Suprapubic skin (tissue), 3 donors: Measurements from ENCODE around the gene MAP7.

Experiments used
- CTCF ChIP-seq, 2 donors: fragments of 200-600 bp in 1 of 2; fragments of 450-650 bp in 1 of 2; sonication (generic) in 1 of 2; IDR thresholded peaks; one replicate each; pipeline ENCODE4 v1.5.1; 2016 to 2019; ENCODE audit warnings: antibody characterized with exemption in 2 of 2, mild to moderate bottlenecking in 1 of 2, moderate library complexity in 1 of 2
- EP300 ChIP-seq: sonication (generic); formaldehyde crosslinking; IDR thresholded peaks from one replicate; pipeline ENCODE4 v1.6.1; 2017; ENCODE audit warnings: antibody characterized with exemption
- POLR2A ChIP-seq, 2 donors: fragments of 450-650 bp; IDR thresholded peaks; one replicate each; pipeline ENCODE4 v1.6.1; 2017; ENCODE audit warnings: antibody characterized with exemption in 2 of 2, mild to moderate bottlenecking in 2 of 2, moderate library complexity in 2 of 2

DNA sequence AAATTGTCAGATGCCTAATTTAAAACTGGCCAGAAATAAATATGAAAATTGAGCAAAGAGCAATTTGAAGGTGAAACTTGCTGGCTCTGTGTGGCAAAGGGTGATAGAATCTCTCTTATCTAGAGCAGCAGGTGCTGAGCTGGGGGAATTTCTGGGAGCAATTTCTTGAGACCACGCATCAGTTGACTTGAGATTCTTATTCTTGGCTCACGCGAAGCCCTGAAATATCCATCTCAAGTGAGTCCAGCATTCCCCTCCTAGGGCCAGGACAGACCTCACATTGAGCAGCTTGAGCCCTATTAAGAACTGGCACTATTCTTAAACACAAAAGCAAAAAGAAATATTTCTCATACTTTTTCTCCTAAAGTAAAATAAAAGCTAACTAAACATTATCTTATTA, 66.3 kb downstream of the MAP7 start:
- TF ChIP-seq POLR2A (IDR thresholded peaks at IDR 0.05) (no peak), CTCF (IDR thresholded peaks at IDR 0.05) (no peak), EP300 (no peak)
